Keratinocyte (primary cell): ENCODE measurements around the gene PRKCH.

Source experiments
- EZH2 ChIP-seq: IDR thresholded peaks from one replicate; pipeline ENCODE4 v1.6.1; 2012; ENCODE audit warnings: inconsistent platforms, mild to moderate bottlenecking, low read length, moderate library complexity
- TF ChIP-seq, protein P1 (sequence below), 3 experiments: IDR thresholded peaks in 1 of 3; conservative IDR thresholded peaks in 1 of 3; optimal IDR thresholded peaks in 1 of 3; 2 replicates in 2 of 3; 3 replicates in 1 of 3; pipeline versions ENCODE3 to v1.5.1; 2011; ENCODE audit warnings: low read length in 3 of 3, mild to moderate bottlenecking in 3 of 3, moderate library complexity in 2 of 3, control low read depth in 1 of 3, inconsistent platforms in 1 of 3; ENCODE audit not compliant: insufficient read depth in 2 of 3; ENCODE audit errors: extremely low read depth in 1 of 3

DNA sequence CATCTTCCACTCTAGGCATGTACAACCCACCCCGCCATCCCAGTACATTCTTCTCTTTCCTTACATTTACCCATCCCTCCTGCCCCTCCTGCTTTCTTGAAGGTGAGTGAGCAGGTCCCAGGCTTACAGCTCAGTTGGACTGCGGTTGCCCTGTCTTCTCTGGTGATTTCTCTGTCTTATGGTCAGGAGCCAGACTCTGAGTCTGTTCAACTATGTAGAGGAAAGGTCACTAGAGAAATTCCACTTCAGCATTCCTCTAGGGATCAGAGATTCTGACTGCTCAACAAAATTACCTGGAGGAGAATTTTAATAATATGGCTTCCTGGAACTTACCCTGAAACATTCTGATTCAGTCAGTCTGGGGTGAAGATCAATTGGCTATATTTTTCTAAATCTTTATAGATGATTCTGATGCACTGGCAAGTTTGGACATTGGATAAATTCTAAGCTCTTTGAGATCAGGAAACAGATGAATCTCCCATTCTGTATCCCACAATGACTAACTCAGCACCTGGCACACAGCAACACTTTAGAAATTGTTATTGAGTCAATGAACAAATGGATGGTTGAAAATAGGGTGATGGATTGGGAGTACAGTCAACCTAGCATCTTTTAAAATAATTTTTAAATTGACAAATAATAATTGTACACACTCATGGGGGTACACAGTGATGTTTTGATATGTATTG lies 245.3 kb downstream of the PRKCH start:
- TF ChIP-seq, protein P1, sequence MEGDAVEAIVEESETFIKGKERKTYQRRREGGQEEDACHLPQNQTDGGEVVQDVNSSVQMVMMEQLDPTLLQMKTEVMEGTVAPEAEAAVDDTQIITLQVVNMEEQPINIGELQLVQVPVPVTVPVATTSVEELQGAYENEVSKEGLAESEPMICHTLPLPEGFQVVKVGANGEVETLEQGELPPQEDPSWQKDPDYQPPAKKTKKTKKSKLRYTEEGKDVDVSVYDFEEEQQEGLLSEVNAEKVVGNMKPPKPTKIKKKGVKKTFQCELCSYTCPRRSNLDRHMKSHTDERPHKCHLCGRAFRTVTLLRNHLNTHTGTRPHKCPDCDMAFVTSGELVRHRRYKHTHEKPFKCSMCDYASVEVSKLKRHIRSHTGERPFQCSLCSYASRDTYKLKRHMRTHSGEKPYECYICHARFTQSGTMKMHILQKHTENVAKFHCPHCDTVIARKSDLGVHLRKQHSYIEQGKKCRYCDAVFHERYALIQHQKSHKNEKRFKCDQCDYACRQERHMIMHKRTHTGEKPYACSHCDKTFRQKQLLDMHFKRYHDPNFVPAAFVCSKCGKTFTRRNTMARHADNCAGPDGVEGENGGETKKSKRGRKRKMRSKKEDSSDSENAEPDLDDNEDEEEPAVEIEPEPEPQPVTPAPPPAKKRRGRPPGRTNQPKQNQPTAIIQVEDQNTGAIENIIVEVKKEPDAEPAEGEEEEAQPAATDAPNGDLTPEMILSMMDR (optimal IDR thresholded peaks at IDR 0.05 in 1 of 3, IDR thresholded peaks at IDR 0.05 in 1 of 3, conservative IDR thresholded peaks at IDR 0.05 in 1 of 3; ENCODE audit: extremely low read depth in 1 of 3, insufficient read depth in 2 of 3, low read length in 3 of 3) = no peak
- TF ChIP-seq EZH2 = no peak
